ENCODE data around the gene CLPX.
A peak's percentile ranks its signal among the peaks of the same experiment; 100 is the strongest.
"Not testable (repeated sequence)": the region's sequence is repeated elsewhere in the genome, so short reads cannot be mapped to it uniquely, and the experiment has no call there.

CLPX gene

GRCh38 chr15:65184868-65185717, at the start of gene CLPX:
Gene CLPX, minus strand, starts transcription at chr15:65185342. Its CDS starts 189 bp downstream, at chr15:65185153.
- DNase-seq (ENCODE audit: low read depth, low spot score): peak; percentile 95
- H3K4me3 ChIP-seq (ENCODE audit: low read depth, low read length): peak within 1 kb of the TSS; percentile 95
- no peak for TF ChIP-seq CTCF (IDR thresholded peaks at IDR 0.05; ENCODE audit: low read depth, low read length)
- in situ Hi-C loops (cut with HindIII; ENCODE audit: low sequenced_read_pairs): no loop called here

GRCh38 chr15:65233696-65234095, 48.6 kb upstream of the CLPX start:
- TF ChIP-seq CTCF (IDR thresholded peaks at IDR 0.05; ENCODE audit: low read depth, low read length): no peak
- no peak for DNase-seq (ENCODE audit: low read depth, low spot score)
- no peak overlapping the region for H3K4me3 ChIP-seq (ENCODE audit: low read depth, low read length)
- in situ Hi-C loops (cut with HindIII; ENCODE audit: low sequenced_read_pairs): no loop called here

- H3K4me3 ChIP-seq (ENCODE audit: low read depth, low read length): no peak overlapping the region
- no peak for TF ChIP-seq CTCF (IDR thresholded peaks at IDR 0.05; ENCODE audit: low read depth, low read length)
- in situ Hi-C loops (cut with HindIII; ENCODE audit: low sequenced_read_pairs): no loop called here
- no peak for DNase-seq (ENCODE audit: low read depth, low spot score)
Measured at GRCh38 chr15:65232520-65232919, 47.4 kb upstream of the CLPX start.

GRCh38 chr15:65231306-65231705, 46.2 kb upstream of the CLPX start:
- no peak for TF ChIP-seq CTCF (IDR thresholded peaks at IDR 0.05; ENCODE audit: low read depth, low read length)
- in situ Hi-C loops (cut with HindIII; ENCODE audit: low sequenced_read_pairs): no loop called here
- H3K4me3 ChIP-seq (ENCODE audit: low read depth, low read length): no peak overlapping the region
- DNase-seq (ENCODE audit: low read depth, low spot score): no peak

GRCh38 chr15:65226901-65227300, 41.8 kb upstream of the CLPX start:
- DNase-seq (ENCODE audit: low read depth, low spot score); H3K4me3 ChIP-seq (ENCODE audit: low read depth, low read length); in situ Hi-C loops (cut with HindIII; ENCODE audit: low sequenced_read_pairs): not testable (repeated sequence)

- TF ChIP-seq CTCF (IDR thresholded peaks at IDR 0.05; ENCODE audit: low read depth, low read length): no peak
- no peak for DNase-seq (ENCODE audit: low read depth, low spot score)
- in situ Hi-C loops (cut with HindIII; ENCODE audit: low sequenced_read_pairs): no loop called here
- no peak overlapping the region for H3K4me3 ChIP-seq (ENCODE audit: low read depth, low read length)
Measured at GRCh38 chr15:65226221-65226620, 41.1 kb upstream of the CLPX start.

GRCh38 chr15:65223996-65224395, 38.9 kb upstream of the CLPX start:
- no peak for DNase-seq (ENCODE audit: low read depth, low spot score)
- no peak overlapping the region for H3K4me3 ChIP-seq (ENCODE audit: low read depth, low read length)
- in situ Hi-C loops (cut with HindIII; ENCODE audit: low sequenced_read_pairs): no loop called here
- no peak for TF ChIP-seq CTCF (IDR thresholded peaks at IDR 0.05; ENCODE audit: low read depth, low read length)
